Prostate gland (tissue), 2 donors: ENCODE data around the gene SDC3.

Experiments
- CTCF ChIP-seq, 4 experiments: fragments of 200-600 bp in 2 of 4; fragments of 450-650 bp in 2 of 4; sonication (generic) in 2 of 4; IDR thresholded peaks; 1 replicate in 3 of 4; 2 replicates in 1 of 4; pipeline ENCODE4 v1.5.1; 2016 to 2019; ENCODE audit warnings: antibody characterized with exemption in 4 of 4, mild to moderate bottlenecking in 2 of 4, moderate library complexity in 2 of 4
- POLR2A ChIP-seq: fragments of 450-650 bp; IDR thresholded peaks from one replicate; pipeline ENCODE4 v1.6.1; 2016; ENCODE audit warnings: antibody characterized with exemption, mild to moderate bottlenecking

DNA sequence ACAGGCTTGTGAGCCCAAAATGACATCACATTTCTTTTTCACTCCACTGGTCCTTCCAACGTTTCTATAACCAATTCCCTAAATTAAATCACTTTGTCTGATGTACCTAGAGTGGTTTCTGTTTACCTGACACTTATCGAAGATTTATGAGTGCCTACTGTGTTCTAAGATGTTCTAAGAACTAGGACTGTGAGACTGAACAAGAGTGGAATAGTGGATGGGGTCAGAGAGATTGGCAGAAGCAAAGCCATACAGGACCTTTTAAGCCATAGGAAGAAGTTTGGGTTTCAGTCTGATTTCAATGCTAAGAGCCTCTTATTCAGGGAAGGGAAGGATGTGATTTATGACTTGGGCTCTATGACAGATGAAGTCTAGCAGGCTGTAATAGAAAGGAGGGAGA is 78.7 kb downstream of the SDC3 start:
- no peak for TF ChIP-seq CTCF (IDR thresholded peaks at IDR 0.05)
- no peak for TF ChIP-seq POLR2A
